MM.1S (cell line): ENCODE measurements around the gene SMIM13.

Experiments used
- DNase-seq: peaks from one replicate; pipeline ENCODE4 v3.0.0-alpha.2; 2015
- H2AFZ ChIP-seq: fragments of 300-600 bp; sonication (generic); 2 replicates; pipeline ENCODE4 v1.6.0; 2016; ENCODE audit warnings: antibody characterized with exemption, low read length
- H3F3A ChIP-seq: fragments of 300-600 bp; sonication (generic); 2 replicates; pipeline ENCODE4 v1.6.1; 2016; ENCODE audit warnings: mild to moderate bottlenecking, antibody characterized with exemption, low read length, moderate library complexity, mixed read lengths; ENCODE audit not compliant: insufficient read depth
- H3K27ac ChIP-seq: fragments of 300-600 bp; sonication (generic); 2 replicates; pipeline ENCODE4 v1.5.1; 2016; ENCODE audit warnings: mild to moderate bottlenecking, low read length
- H3K27me3 ChIP-seq: fragments of 300-600 bp; sonication (generic); replicated peaks from 2 replicates; pipeline ENCODE4 v1.6.0; 2016; ENCODE audit warnings: low read length; ENCODE audit not compliant: insufficient read depth
- H3K36me3 ChIP-seq: fragments of 300-600 bp; sonication (generic); replicated peaks from 2 replicates; pipeline ENCODE4 v1.6.1; 2016; ENCODE audit warnings: mild to moderate bottlenecking, low read length, mixed read lengths; ENCODE audit not compliant: insufficient read depth
- H3K4me1 ChIP-seq: fragments of 300-600 bp; sonication (generic); 2 replicates; pipeline ENCODE4 v1.6.1; 2016; ENCODE audit warnings: low read length, mixed read lengths
- H3K4me2 ChIP-seq: fragments of 300-600 bp; sonication (generic); 2 replicates; pipeline ENCODE4 v1.6.0; 2016; ENCODE audit warnings: low read depth, low read length
- H3K4me3 ChIP-seq: fragments of 300-600 bp; sonication (generic); 2 replicates; pipeline ENCODE4 v1.5.1; 2016; ENCODE audit warnings: low read length, mixed read lengths
- H3K79me2 ChIP-seq: fragments of 300-600 bp; sonication (generic); 2 replicates; pipeline ENCODE4 v1.6.1; 2016; ENCODE audit warnings: mixed run types, low read length, mixed read lengths
- H3K9ac ChIP-seq: fragments of 300-600 bp; sonication (generic); 2 replicates; pipeline ENCODE4 v1.6.1; 2016; ENCODE audit warnings: low read length, mixed read lengths
- H3K9me2 ChIP-seq: fragments of 300-600 bp; sonication (generic); replicated peaks from 2 replicates; pipeline ENCODE4 v1.6.1; 2016; ENCODE audit warnings: mild to moderate bottlenecking, low read length, mixed read lengths; ENCODE audit not compliant: insufficient read depth
- H3K9me3 ChIP-seq: fragments of 300-600 bp; sonication (generic); replicated peaks from 2 replicates; pipeline ENCODE4 v1.6.1; 2016; ENCODE audit warnings: mild to moderate bottlenecking, low read length, mixed read lengths; ENCODE audit not compliant: insufficient read depth
- H4K20me1 ChIP-seq: fragments of 300-600 bp; sonication (generic); 2 replicates; pipeline ENCODE4 v1.6.1; 2016; ENCODE audit warnings: mild to moderate bottlenecking, low read length, moderate library complexity, mixed read lengths; ENCODE audit not compliant: insufficient read depth
- CTCF ChIP-seq: fragments of 300-600 bp; sonication (generic); IDR thresholded peaks from 2 replicates; pipeline ENCODE4 v1.5.1; 2016; ENCODE audit warnings: antibody characterized with exemption, low read length, mixed read lengths
- EZH2 ChIP-seq: fragments of 300-600 bp; sonication (generic); optimal IDR thresholded peaks from 2 replicates; pipeline ENCODE3; 2017; ENCODE audit warnings: low read depth, mild to moderate bottlenecking, antibody characterized with exemption, low read length, mixed read lengths
- EZH2phosphoT487 ChIP-seq: fragments of 300-600 bp; sonication (generic); IDR thresholded peaks from 2 replicates; pipeline ENCODE4 v1.6.1; 2018; ENCODE audit warnings: antibody characterized with exemption, low read length

Gene SMIM13

GRCh38 chr6:11078266-11078665 is 15.4 kb upstream of the SMIM13 start:
- no peak overlapping the region for H3K27ac ChIP-seq
- H3K36me3 ChIP-seq: no peaks in the 10 kb centered on the region
- no peaks in the 10 kb centered on the region for H3K9me2 ChIP-seq
- no peak overlapping the region for H3K9ac ChIP-seq
- no peak overlapping the region for H3K4me3 ChIP-seq
- H3K27me3 ChIP-seq: no peaks in the 10 kb centered on the region
- no peak for DNase-seq
- no peaks in the 10 kb centered on the region for H3F3A ChIP-seq
- TF ChIP-seq CTCF (no peak), EZH2phosphoT487 (no peak), EZH2 (no peak)
- H3K9me3 ChIP-seq: no peaks in the 10 kb centered on the region
- no peaks in the 10 kb centered on the region for H3K79me2 ChIP-seq
- no peak overlapping the region for H2AFZ ChIP-seq
- H3K4me2 ChIP-seq: no peak overlapping the region
- no peaks in the 10 kb centered on the region for H3K4me1 ChIP-seq
- H4K20me1 ChIP-seq: no peaks in the 10 kb centered on the region

DNA sequence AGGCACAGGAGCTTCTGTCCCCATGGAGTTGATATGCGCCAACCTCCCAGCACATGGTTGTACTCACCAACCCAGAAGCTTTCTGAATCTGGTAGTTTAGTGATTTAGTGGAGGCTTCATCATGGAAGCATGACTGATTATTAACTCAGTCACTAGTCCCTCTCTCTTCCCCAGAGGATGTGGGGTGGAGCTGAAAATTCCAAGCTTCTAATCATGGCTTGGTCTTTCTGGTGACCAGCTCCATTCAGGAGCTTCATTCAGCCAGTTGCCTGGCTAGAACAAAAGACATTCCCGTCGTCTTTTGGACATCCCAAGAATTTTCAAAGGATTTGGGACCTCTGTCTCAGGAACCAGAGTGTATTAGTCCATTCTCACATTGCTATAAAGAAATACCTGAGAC is 13.3 kb upstream of the SMIM13 start:
- H3K27ac ChIP-seq: no peak overlapping the region
- H3K27me3 ChIP-seq: no peaks in the 10 kb centered on the region
- TF ChIP-seq CTCF: no peak
- no peak for TF ChIP-seq EZH2
- no peak for TF ChIP-seq EZH2phosphoT487
- H3K9me3 ChIP-seq: no peaks in the 10 kb centered on the region
- H3K4me3 ChIP-seq: no peak overlapping the region
- H3K36me3 ChIP-seq: no peaks in the 10 kb centered on the region
- H3F3A ChIP-seq: no peaks in the 10 kb centered on the region
- no peak overlapping the region for H3K9ac ChIP-seq
- H3K79me2 ChIP-seq: no peaks in the 10 kb centered on the region
- DNase-seq: no peak
- no peak overlapping the region for H3K4me2 ChIP-seq
- no peak overlapping the region for H2AFZ ChIP-seq
- H3K4me1 ChIP-seq: no peaks in the 10 kb centered on the region
- no peaks in the 10 kb centered on the region for H3K9me2 ChIP-seq
- no peaks in the 10 kb centered on the region for H4K20me1 ChIP-seq

- Histone ChIP-seq H3K27me3 (no peaks in the 10 kb centered on the region), H4K20me1 (no peaks in the 10 kb centered on the region), H3F3A (no peaks in the 10 kb centered on the region), H3K36me3 (no peaks in the 10 kb centered on the region), H3K9me2 (no peaks in the 10 kb centered on the region), H3K9ac (no peak overlapping the region), H3K4me2 (no peak overlapping the region), H2AFZ (no peak overlapping the region), H3K4me1 (no peaks in the 10 kb centered on the region), H3K4me3 (no peak overlapping the region), H3K79me2 (no peaks in the 10 kb centered on the region), H3K27ac (no peak overlapping the region), H3K9me3 (no peaks in the 10 kb centered on the region)
- TF ChIP-seq EZH2 (no peak), EZH2phosphoT487 (no peak)
- DNase-seq: no peak
Observed at GRCh38 chr6:11083491-11083890, 10.1 kb upstream of the SMIM13 start.

DNA sequence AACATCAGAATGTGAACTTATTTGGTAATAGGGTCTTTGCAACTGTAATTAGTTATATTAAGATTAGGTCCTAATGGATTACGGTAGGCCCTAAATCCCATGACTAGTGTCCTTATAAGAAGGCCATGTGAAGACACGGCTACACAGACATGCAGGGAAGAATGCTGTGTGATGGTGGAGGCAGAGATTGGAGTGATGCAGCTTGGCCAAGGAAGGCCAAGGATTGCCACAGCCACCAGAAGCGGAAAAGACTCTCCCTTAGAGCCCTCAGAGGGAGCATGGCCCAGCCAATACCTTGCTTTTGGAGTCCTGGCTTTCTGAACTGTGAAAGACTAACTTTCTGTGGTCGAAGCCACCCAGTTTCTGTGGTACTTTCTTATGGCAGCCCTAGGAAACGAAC is 9.7 kb upstream of the SMIM13 start:
- Histone ChIP-seq H3K27me3 (no peaks in the 10 kb centered on the region), H3K4me2 (no peak overlapping the region), H3K27ac (no peak overlapping the region), H3K9me3 (no peaks in the 10 kb centered on the region), H3F3A (no peaks in the 10 kb centered on the region), H3K36me3 (no peaks in the 10 kb centered on the region), H3K4me1 (no peaks in the 10 kb centered on the region), H3K9me2 (no peaks in the 10 kb centered on the region), H3K4me3 (no peak overlapping the region), H3K9ac (no peak overlapping the region), H4K20me1 (no peaks in the 10 kb centered on the region), H3K79me2 (no peaks in the 10 kb centered on the region), H2AFZ (no peak overlapping the region)
- no peak for DNase-seq
- TF ChIP-seq EZH2 (no peak), CTCF (no peak), EZH2phosphoT487 (no peak)
